CD4-positive, CD25-positive, alpha-beta regulatory T cell (primary cell): Measurements from ENCODE around the gene KCNK15. TPM values are rescaled to one million over a fixed set of nuclear protein-coding genes. Genes with fewer than 3 reads are reported as not detected.
A peak's percentile ranks its signal among the peaks of the same experiment; 100 is the strongest.

ENCODE experiments used
- ATAC-seq, 2 donors: fragments of 150-1000 bp; cut with Tn5 transposase; one replicate each; pipeline ENCODE4 v1.10.0; 2021; ENCODE audit warnings: low read depth in 2 of 2, moderate number of reproducible peaks in 2 of 2, moderate library complexity in 1 of 2
- DNase-seq, 3 donors: peaks; one replicate each; pipeline versions ENCODE4 v3.0.0 to v3.0.0-alpha.2; 2012 to 2022; ENCODE audit warnings: mixed read lengths in 1 of 3
- H3K27ac ChIP-seq: one replicate; pipeline ENCODE4 v1.7.0; 2013; ENCODE audit warnings: mild to moderate bottlenecking, low read length; ENCODE audit not compliant: insufficient read depth, poor library complexity, severe bottlenecking
- H3K27me3 ChIP-seq: one replicate; pipeline ENCODE4 v1.7.0; 2013; ENCODE audit warnings: low read length; ENCODE audit not compliant: control insufficient read depth, insufficient read depth
- H3K36me3 ChIP-seq: one replicate; pipeline ENCODE4 v1.7.0; 2013; ENCODE audit warnings: mild to moderate bottlenecking, low read length, moderate library complexity; ENCODE audit not compliant: control insufficient read depth, insufficient read depth
- H3K4me1 ChIP-seq: 2 replicates; pipeline ENCODE4 v1.7.0; 2013; ENCODE audit warnings: mild to moderate bottlenecking, low read length; ENCODE audit not compliant: insufficient read depth, control insufficient read depth, poor library complexity, severe bottlenecking
- H3K4me3 ChIP-seq: one replicate; pipeline ENCODE4 v1.7.0; 2013; ENCODE audit warnings: low read depth, mild to moderate bottlenecking, low read length, moderate library complexity
- H3K9me3 ChIP-seq, 2 experiments: 1 replicate in 1 of 2; 2 replicates in 1 of 2; pipeline ENCODE4 v1.7.0; 2013; ENCODE audit warnings: low read length in 2 of 2, mild to moderate bottlenecking in 1 of 2, moderate library complexity in 1 of 2; ENCODE audit not compliant: control insufficient read depth in 2 of 2
- H3K27ac Mint-ChIP-seq, 3 donors: one replicate each; pipeline ENCODE4 v1.8.0; 2020 to 2022; ENCODE audit warnings: mild to moderate bottlenecking in 3 of 3, mixed read lengths in 3 of 3, moderate library complexity in 2 of 3
- H3K27me3 Mint-ChIP-seq: one replicate; pipeline ENCODE4 v1.8.0; 2022; ENCODE audit warnings: mild to moderate bottlenecking, mixed read lengths
- H3K36me3 Mint-ChIP-seq: one replicate; pipeline ENCODE4 v1.8.0; 2020; ENCODE audit warnings: mixed read lengths
- H3K4me1 Mint-ChIP-seq, 4 donors: one replicate each; pipeline ENCODE4 v1.8.0; 2020 to 2022; ENCODE audit warnings: mixed read lengths in 4 of 4, mild to moderate bottlenecking in 1 of 4
- H3K4me3 Mint-ChIP-seq, 4 donors: one replicate each; pipeline ENCODE4 v1.8.0; 2020 to 2022; ENCODE audit warnings: mild to moderate bottlenecking in 4 of 4, mixed read lengths in 4 of 4, moderate library complexity in 3 of 4
- H3K9me3 Mint-ChIP-seq, 7 donors: one replicate each; pipeline ENCODE4 v1.8.0; 2020 to 2022; ENCODE audit warnings: mixed read lengths in 7 of 7, mild to moderate bottlenecking in 3 of 7, moderate library complexity in 2 of 7
- polyA plus RNA-seq, 4 donors: library from polyadenylated mRNA; unstranded; fragments of 300-500 nt; fragmentation: Illumina TruSeq; gene quantifications; one replicate each; pipeline ENCODE4 v1.2.3, GENCODE V29; 2021
- total RNA-seq: library from RNA; stranded (reverse); gene quantifications from one replicate; pipeline ENCODE4 v1.2.3, GENCODE V29; 2022

KCNK15 gene
- total and polyA plus RNA-seq, 5 donors from 2014 or later = not detected

DNA sequence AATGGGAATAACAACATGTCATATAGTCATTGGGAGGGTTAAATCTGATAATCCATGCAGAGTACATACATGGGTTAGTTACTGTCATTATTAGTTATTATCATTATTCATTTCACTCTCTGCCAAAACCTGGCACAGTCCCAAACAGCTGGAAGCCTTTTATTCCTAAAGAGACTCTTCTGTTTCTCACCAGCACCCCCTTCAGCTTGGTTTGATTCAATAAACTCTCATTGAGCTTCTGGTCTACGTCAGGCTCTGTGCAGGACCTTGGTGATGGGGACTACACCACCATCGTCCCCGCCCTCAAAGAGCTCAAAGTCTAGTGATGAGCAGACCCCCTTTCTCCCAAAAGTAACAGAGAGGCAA is 2.3 kb downstream of the KCNK15 start:
- no peaks in the 10 kb centered on the region for H3K36me3 ChIP-seq
- DNase-seq (no peak), ATAC-seq (no peak)
- H3K4me3 ChIP-seq = no peak overlapping the region
- peaks cover 9% of the 10 kb centered on the region for H3K4me1 ChIP-seq
- Mint-ChIP-seq H3K36me3 (no peaks in the 10 kb centered on the region), H3K27me3 (peaks cover 54% of the 10 kb centered on the region), H3K4me3 (no peak overlapping the region), H3K4me1 (peaks cover 0 to 12% (median 4%) of the 10 kb centered on the region in 4 donors), H3K9me3 (no peaks in the 10 kb centered on the region), H3K27ac (no peak overlapping the region)
- peaks cover 24% of the 10 kb centered on the region for H3K27me3 ChIP-seq
- H3K27ac ChIP-seq = no peak overlapping the region
- H3K9me3 ChIP-seq = no peaks in the 10 kb centered on the region

DNA sequence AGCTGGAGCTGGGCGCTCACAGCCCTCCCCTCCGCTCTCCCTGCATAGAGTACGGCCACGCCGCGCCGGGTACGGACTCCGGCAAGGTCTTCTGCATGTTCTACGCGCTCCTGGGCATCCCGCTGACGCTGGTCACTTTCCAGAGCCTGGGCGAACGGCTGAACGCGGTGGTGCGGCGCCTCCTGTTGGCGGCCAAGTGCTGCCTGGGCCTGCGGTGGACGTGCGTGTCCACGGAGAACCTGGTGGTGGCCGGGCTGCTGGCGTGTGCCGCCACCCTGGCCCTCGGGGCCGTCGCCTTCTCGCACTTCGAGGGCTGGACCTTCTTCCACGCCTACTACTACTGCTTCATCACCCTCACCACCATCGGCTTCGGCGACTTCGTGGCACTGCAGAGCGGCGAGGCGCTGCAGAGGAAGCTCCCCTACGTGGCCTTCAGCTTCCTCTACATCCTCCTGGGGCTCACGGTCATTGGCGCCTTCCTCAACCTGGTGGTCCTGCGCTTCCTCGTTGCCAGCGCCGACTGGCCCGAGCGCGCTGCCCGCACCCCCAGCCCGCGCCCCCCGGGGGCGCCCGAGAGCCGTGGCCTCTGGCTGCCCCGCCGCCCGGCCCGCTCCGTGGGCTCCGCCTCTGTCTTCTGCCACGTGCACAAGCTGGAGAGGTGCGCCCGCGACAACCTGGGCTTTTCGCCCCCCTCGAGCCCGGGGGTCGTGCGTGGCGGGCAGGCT is 4.6 kb downstream of the KCNK15 start:
- Histone ChIP-seq H3K27ac (no peak overlapping the region), H3K36me3 (no peaks in the 10 kb centered on the region), H3K4me1 (peaks cover 9% of the 10 kb centered on the region), H3K9me3 (no peaks in the 10 kb centered on the region), H3K27me3 (peaks cover 21% of the 10 kb centered on the region), H3K4me3 (no peak overlapping the region)
- H3K9me3 Mint-ChIP-seq = no peaks in the 10 kb centered on the region
- no peak overlapping the region for H3K27ac Mint-ChIP-seq
- ATAC-seq (no peak), DNase-seq (no peak)
- H3K36me3 Mint-ChIP-seq = no peaks in the 10 kb centered on the region
- peaks cover 0 to 7% (median 4%) of the 10 kb centered on the region in 4 donors for H3K4me1 Mint-ChIP-seq
- H3K27me3 Mint-ChIP-seq = peaks cover 36% of the 10 kb centered on the region
- no peak overlapping the region for H3K4me3 Mint-ChIP-seq

DNA sequence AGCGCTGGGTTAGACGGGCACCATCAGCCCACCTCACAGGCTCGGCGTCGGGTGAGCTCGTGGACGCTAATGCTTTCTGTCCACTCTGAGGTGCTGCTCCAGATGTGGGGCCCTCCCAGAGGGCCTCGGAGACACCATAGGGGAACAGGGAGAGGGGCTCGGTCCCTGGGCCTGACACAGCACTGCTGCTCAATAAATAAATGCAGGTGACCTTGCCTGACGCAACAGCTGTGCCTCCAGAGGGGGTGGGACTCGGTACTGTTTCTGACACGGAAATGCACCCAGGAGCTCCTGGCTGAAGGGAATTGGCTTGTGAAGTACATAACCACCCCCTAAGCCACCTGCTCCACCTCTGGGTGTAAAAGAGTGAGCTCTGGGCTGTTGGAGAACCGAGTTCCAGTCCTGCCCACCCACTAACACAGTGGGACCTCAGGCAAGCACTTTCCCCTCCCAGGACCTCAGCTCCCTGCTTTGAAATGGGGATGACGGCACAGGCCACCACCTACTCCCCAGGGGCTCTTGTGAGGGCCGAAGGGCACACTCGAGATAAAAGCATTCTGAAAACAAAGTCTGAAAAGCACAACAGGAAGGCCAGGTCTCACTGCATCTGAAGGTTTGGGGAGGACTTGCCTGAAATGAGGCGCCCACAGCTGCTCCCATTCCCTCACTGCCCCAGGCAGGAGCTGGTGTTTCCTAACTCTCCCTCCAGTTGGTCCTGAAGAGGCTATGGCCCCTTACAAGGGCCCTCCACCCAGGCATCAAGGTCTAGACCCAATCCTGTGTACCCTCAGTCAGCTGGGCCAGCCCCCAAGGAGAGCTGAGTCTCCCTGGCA is 6.7 kb downstream of the KCNK15 start:
- Mint-ChIP-seq H3K27me3 (peaks cover 23% of the 10 kb centered on the region), H3K9me3 (no peaks in the 10 kb centered on the region), H3K36me3 (no peaks in the 10 kb centered on the region), H3K4me1 (peaks cover 0 to 1% (median 0%) of the 10 kb centered on the region in 4 donors), H3K27ac (no peak overlapping the region), H3K4me3 (no peak overlapping the region)
- Histone ChIP-seq H3K27me3 (peaks cover 9% of the 10 kb centered on the region), H3K27ac (no peak overlapping the region), H3K9me3 (no peaks in the 10 kb centered on the region), H3K36me3 (no peaks in the 10 kb centered on the region), H3K4me3 (no peak overlapping the region), H3K4me1 (no peaks in the 10 kb centered on the region)
- no peak for ATAC-seq
- no peak for DNase-seq

DNA sequence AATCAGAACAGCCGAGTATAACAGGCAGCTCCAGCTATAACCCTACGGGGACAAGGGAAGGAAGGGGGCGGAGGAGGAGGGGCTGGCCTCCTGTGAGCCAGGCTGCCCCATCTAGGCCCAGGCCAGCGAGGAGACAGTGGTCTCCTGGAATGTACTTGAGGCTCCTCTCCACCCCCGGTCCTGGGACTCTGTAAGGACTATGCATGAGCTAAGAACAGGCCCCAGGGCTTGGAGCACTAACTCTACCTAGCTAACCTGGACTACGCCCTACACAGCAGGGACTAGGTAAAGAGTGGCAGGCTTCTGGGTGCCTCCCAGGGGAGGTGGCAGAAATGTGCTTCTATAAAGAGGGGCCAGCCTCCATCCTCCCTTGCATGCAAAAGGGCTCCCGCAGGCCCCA is 8.9 kb downstream of the KCNK15 start:
- Mint-ChIP-seq H3K4me1 (no peaks in the 10 kb centered on the region), H3K27ac (no peak overlapping the region), H3K36me3 (no peaks in the 10 kb centered on the region), H3K9me3 (no peaks in the 10 kb centered on the region), H3K4me3 (no peak overlapping the region), H3K27me3 (peaks cover 11% of the 10 kb centered on the region)
- H3K27ac ChIP-seq = no peak overlapping the region
- H3K9me3 ChIP-seq = no peaks in the 10 kb centered on the region
- no peaks in the 10 kb centered on the region for H3K36me3 ChIP-seq
- H3K4me3 ChIP-seq = no peak overlapping the region
- H3K27me3 ChIP-seq = no peaks in the 10 kb centered on the region
- ATAC-seq (no peak), DNase-seq (no peak)
- H3K4me1 ChIP-seq = no peaks in the 10 kb centered on the region

- Mint-ChIP-seq H3K27me3 (peaks cover 16% of the 10 kb centered on the region), H3K4me1 (no peaks in the 10 kb centered on the region)
These were observed 10.5 kb downstream of the KCNK15 start for GRCh38 chr20:44756011-44756688.

GRCh38 chr20:44756956-44757355 is 11.3 kb downstream of the KCNK15 start:
- no peaks in the 10 kb centered on the region for H3K36me3 ChIP-seq

More at GRCh38 chr20:44756011-44756688, 10.5 kb downstream of the KCNK15 start:
- DNase-seq (no peak), ATAC-seq (no peak)
- H3K4me3 ChIP-seq = no peak overlapping the region
- no peak overlapping the region for H3K27ac Mint-ChIP-seq
- no peak overlapping the region for H3K4me3 Mint-ChIP-seq
- no peak overlapping the region for H3K27ac ChIP-seq
- no peaks in the 10 kb centered on the region for H3K4me1 ChIP-seq
- H3K36me3 ChIP-seq = no peaks in the 10 kb centered on the region
- H3K9me3 Mint-ChIP-seq = no peaks in the 10 kb centered on the region
- H3K9me3 ChIP-seq = no peaks in the 10 kb centered on the region
- H3K27me3 ChIP-seq = peaks cover 2% of the 10 kb centered on the region
- no peaks in the 10 kb centered on the region for H3K36me3 Mint-ChIP-seq

GRCh38 chr20:44758247-44759101 is 12.8 kb downstream of the KCNK15 start:
- no peak overlapping the region for H3K27ac Mint-ChIP-seq
- no peaks in the 10 kb centered on the region for H3K36me3 Mint-ChIP-seq
- Histone ChIP-seq H3K4me1 (no peaks in the 10 kb centered on the region), H3K9me3 (no peaks in the 10 kb centered on the region), H3K36me3 (no peaks in the 10 kb centered on the region), H3K4me3 (no peak overlapping the region), H3K27ac (no peak overlapping the region), H3K27me3 (peaks cover 2% of the 10 kb centered on the region)
- ATAC-seq = no peak
- no peak overlapping the region for H3K4me3 Mint-ChIP-seq
- H3K4me1 Mint-ChIP-seq = no peaks in the 10 kb centered on the region
- no peak for DNase-seq
- H3K27me3 Mint-ChIP-seq = peaks cover 9% of the 10 kb centered on the region
- H3K9me3 Mint-ChIP-seq = no peaks in the 10 kb centered on the region

More at GRCh38 chr20:44756956-44757355, 11.3 kb downstream of the KCNK15 start:
- Histone ChIP-seq H3K9me3 (no peaks in the 10 kb centered on the region), H3K4me3 (no peak overlapping the region), H3K27ac (no peak overlapping the region), H3K27me3 (peaks cover 2% of the 10 kb centered on the region), H3K4me1 (no peaks in the 10 kb centered on the region)
- H3K9me3 Mint-ChIP-seq = no peaks in the 10 kb centered on the region
- DNase-seq (no peak), ATAC-seq (no peak)
- no peaks in the 10 kb centered on the region for H3K4me1 Mint-ChIP-seq
- H3K4me3 Mint-ChIP-seq = no peak overlapping the region
- H3K36me3 Mint-ChIP-seq = no peaks in the 10 kb centered on the region
- peaks cover 12% of the 10 kb centered on the region for H3K27me3 Mint-ChIP-seq
- peak overlapping the region in 1 of 3 donors; percentile 84 for H3K27ac Mint-ChIP-seq
